HepG2 (cell line): Measurements from ENCODE around the gene BSND. TPM values are rescaled to one million over a fixed set of nuclear protein-coding genes. Genes with fewer than 3 reads are reported as not detected.

ENCODE experiments used
- GATA4 ChIP-seq: sonication (generic); IDR thresholded peaks from 2 replicates; pipeline ENCODE4 v1.6.1; 2016; ENCODE audit warnings: antibody characterized with exemption, low read depth, borderline replicate concordance
- HIVEP1 ChIP-seq: sonication (generic); formaldehyde crosslinking; IDR thresholded peaks from 2 replicates; pipeline ENCODE4 v1.4.0; 2020; ENCODE audit warnings: mild to moderate bottlenecking, missing genetic modification reagents
- RBM22 ChIP-seq: fragments of 200-400 bp; formaldehyde crosslinking; optimal IDR thresholded peaks from 2 replicates; pipeline ENCODE3; 2017; ENCODE audit warnings: mild to moderate bottlenecking, low read length, moderate library complexity
- RERE ChIP-seq: IDR thresholded peaks from 2 replicates; pipeline ENCODE4 v1.6.1; 2016; ENCODE audit warnings: low read depth, missing genetic modification reagents, missing compliant biosample characterization
- RFX1 ChIP-seq: fragments of 450-650 bp; IDR thresholded peaks from 2 replicates; pipeline ENCODE4 v1.6.1; 2017
- RXRA ChIP-seq: sonication (generic); formaldehyde crosslinking; IDR thresholded peaks from 2 replicates; pipeline ENCODE4 v1.5.1; 2020; ENCODE audit warnings: missing genetic modification reagents
- UBTF ChIP-seq: sonication (generic); formaldehyde crosslinking; IDR thresholded peaks from 2 replicates; pipeline ENCODE4 v1.4.0; 2020; ENCODE audit warnings: mild to moderate bottlenecking, missing genetic modification reagents
- ZNF407 ChIP-seq: sonication (generic); formaldehyde crosslinking; IDR thresholded peaks from one replicate; pipeline ENCODE4 v1.5.1; 2020; ENCODE audit warnings: mild to moderate bottlenecking, missing genetic modification reagents; ENCODE audit errors: not compliant biosample characterization
- ZNF766 ChIP-seq: sonication (generic); formaldehyde crosslinking; IDR thresholded peaks from 2 replicates; pipeline ENCODE4 v1.5.0; 2020; ENCODE audit warnings: missing genetic modification reagents, borderline replicate concordance
- ZNF878 ChIP-seq: sonication (generic); formaldehyde crosslinking; IDR thresholded peaks from 2 replicates; pipeline ENCODE4 v1.8.1; 2023; ENCODE audit warnings: mild to moderate bottlenecking, missing genetic modification reagents, moderate library complexity
- polyA plus RNA-seq, 8 experiments: library from polyadenylated mRNA; depleted of rRNA in 3 of 8; stranded (reverse) in 7 of 8; unstranded in 1 of 8; fragments of >200 nt; fragmentation: Illumina TruSeq in 4 of 8; extraction: Trizol in 4 of 8; gene quantifications; 2 replicates each; pipeline versions ENCODE4 v1.2.1 to v1.2.3, GENCODE V29; 2011 to 2016; ENCODE audit warnings: low read depth in 4 of 8, missing spikeins in 1 of 8, mixed read lengths in 1 of 8; ENCODE audit not compliant: insufficient read depth in 1 of 8
- total RNA-seq, 5 experiments: library from RNA; depleted of rRNA; stranded (reverse); fragments of >200 nt; fragmentation: Illumina TruSeq; extraction: Trizol; gene quantifications; 2 replicates each; pipeline ENCODE4 v1.2.3, GENCODE V29; 2016; ENCODE audit warnings: low read depth in 1 of 5

Gene BSND
- total and polyA plus RNA-seq, 2 of the 13 experiments (the other 11 are each of a cell fraction or from before 2014, with no cell fraction given): not detected

- TF ChIP-seq ZNF407 (CRISPR knock-in tag): no peak
- no peak for TF ChIP-seq HIVEP1 (CRISPR knock-in tag)
- TF ChIP-seq ZNF878 (CRISPR knock-in tag): no peak
- peak; percentile 61; the same call in 1 of the 2 replicates for TF ChIP-seq RXRA
- no peak for TF ChIP-seq RBM22
- TF ChIP-seq ZNF766: no peak
- TF ChIP-seq RFX1: no peak
- no peak for TF ChIP-seq RERE (CRISPR knock-in tag)
- no peak for TF ChIP-seq GATA4
- no peak for TF ChIP-seq UBTF (CRISPR knock-in tag)
Measured at GRCh38 chr1:55044617-55045397, 46.1 kb downstream of the BSND start (continued).
